T-cell (primary cell): ENCODE measurements around the gene RNFT1. TPM values are rescaled to one million over a fixed set of nuclear protein-coding genes. Genes with fewer than 3 reads are reported as not detected.
"Not testable (repeated sequence)": the region's sequence is repeated elsewhere in the genome, so short reads cannot be mapped to it uniquely, and the experiment has no call there.

ENCODE experiments used
- ATAC-seq, 4 experiments: fragments of 200-7000 bp in 3 of 4; fragments of 150-1000 bp in 1 of 4; cut with Tn5 transposase; replicated peaks in 1 of 4; 1 replicate in 3 of 4; 2 replicates in 1 of 4; pipeline ENCODE4 v1.10.0; 2021; ENCODE audit warnings: moderate library complexity in 3 of 4, mild to moderate bottlenecking in 2 of 4, moderate number of reproducible peaks in 1 of 4
- CTCF ChIA-PET, 2 donors: fragments of 300-600 bp; sonication (Branson Sonifier 250); formaldehyde crosslinking; loops; one replicate each; lab custom pipeline; 2022; ENCODE audit warnings: antibody characterized with exemption in 2 of 2; lab: Charles Lee
- POLR2A ChIA-PET, 2 donors: fragments of 300-600 bp; sonication (Branson Sonifier 250); formaldehyde crosslinking; loops; one replicate each; lab custom pipeline; 2022; ENCODE audit warnings: antibody characterized with exemption in 2 of 2; lab: Charles Lee
- DNase-seq, 35 experiments: peaks; one replicate each; pipeline versions ENCODE4 v3.0.0 to v3.0.0-alpha.2; 2013 to 2023
- H3K27ac ChIP-seq: one replicate; pipeline ENCODE4 v1.5.1; 2013; ENCODE audit warnings: low read length
- H3K27me3 ChIP-seq, 2 experiments: replicated peaks in 1 of 2; 1 replicate in 1 of 2; 2 replicates in 1 of 2; pipeline versions ENCODE4 v1.6.1 to v1.7.0; 2013; ENCODE audit warnings: low read length in 1 of 2, mixed read lengths in 1 of 2; ENCODE audit not compliant: control insufficient read depth in 2 of 2, insufficient read depth in 2 of 2; ENCODE audit errors: extremely low read depth in 1 of 2
- H3K36me3 ChIP-seq, 2 donors: 1 replicate in 1 of 2; 2 replicates in 1 of 2; pipeline versions ENCODE4 v1.6.1 to v1.7.0; 2013; ENCODE audit warnings: low read length in 1 of 2; ENCODE audit not compliant: control insufficient read depth in 2 of 2, insufficient read depth in 1 of 2; ENCODE audit errors: extremely low read depth in 1 of 2
- H3K4me1 ChIP-seq, 2 experiments: 1 replicate in 1 of 2; 2 replicates in 1 of 2; pipeline versions ENCODE4 v1.6.1 to v1.7.0; 2013; ENCODE audit warnings: low read length in 2 of 2, mixed read lengths in 1 of 2; ENCODE audit not compliant: insufficient read depth in 2 of 2, control insufficient read depth in 1 of 2; ENCODE audit errors: extremely low read depth in 1 of 2
- H3K4me3 ChIP-seq, 2 donors: 1 replicate in 1 of 2; 2 replicates in 1 of 2; pipeline versions ENCODE4 v1.5.1 to v1.7.0; 2013; ENCODE audit warnings: mild to moderate bottlenecking in 2 of 2, low read length in 1 of 2, moderate library complexity in 1 of 2; ENCODE audit not compliant: control insufficient read depth in 1 of 2; ENCODE audit errors: extremely low read depth in 1 of 2
- H3K9me3 ChIP-seq: 2 replicates; pipeline ENCODE4 v1.7.0; 2013
- H3K27ac Mint-ChIP-seq, 2 donors: one replicate each; pipeline ENCODE4 v1.8.0; 2020 to 2021; ENCODE audit warnings: mild to moderate bottlenecking in 2 of 2, mixed read lengths in 2 of 2
- H3K27me3 Mint-ChIP-seq, 2 donors: one replicate each; pipeline ENCODE4 v1.8.0; 2021 to 2022; ENCODE audit warnings: mixed read lengths in 2 of 2
- H3K36me3 Mint-ChIP-seq: one replicate; pipeline ENCODE4 v1.8.0; 2021; ENCODE audit warnings: mixed read lengths
- H3K4me1 Mint-ChIP-seq, 3 donors: one replicate each; pipeline ENCODE4 v1.8.0; 2020 to 2022; ENCODE audit warnings: mixed read lengths in 3 of 3, mild to moderate bottlenecking in 1 of 3
- H3K4me3 Mint-ChIP-seq, 3 donors: one replicate each; pipeline ENCODE4 v1.8.0; 2020 to 2022; ENCODE audit warnings: mild to moderate bottlenecking in 3 of 3, mixed read lengths in 3 of 3, moderate library complexity in 3 of 3
- H3K9me3 Mint-ChIP-seq, 3 donors: one replicate each; pipeline ENCODE4 v1.8.0; 2020 to 2022; ENCODE audit warnings: mixed read lengths in 3 of 3
- WGBS: methylation state at CpG from one replicate; pipeline ENCODE4 v1.1.5; 2013; ENCODE audit warnings: missing lambda C conversion rate; ENCODE audit not compliant: insufficient coverage; 5-methylcytosine and 5-hydroxymethylcytosine counted together
- total RNA-seq, 35 experiments: library from RNA in 6 of 35; stranded (reverse) in 6 of 35; fragments of 120-200 nt in 1 of 35; gene quantifications; one replicate each; pipeline versions ENCODE4 v1.2.1 to v1.2.4 and lab custom pipeline; 2013 to 2026

RNFT1 gene
- total RNA-seq, 5 donors from 2014 or later (not counting 1 experiment from before 2014, with no cell fraction given), result 26.2 to 35.8 (median 32.3) TPM

DNA sequence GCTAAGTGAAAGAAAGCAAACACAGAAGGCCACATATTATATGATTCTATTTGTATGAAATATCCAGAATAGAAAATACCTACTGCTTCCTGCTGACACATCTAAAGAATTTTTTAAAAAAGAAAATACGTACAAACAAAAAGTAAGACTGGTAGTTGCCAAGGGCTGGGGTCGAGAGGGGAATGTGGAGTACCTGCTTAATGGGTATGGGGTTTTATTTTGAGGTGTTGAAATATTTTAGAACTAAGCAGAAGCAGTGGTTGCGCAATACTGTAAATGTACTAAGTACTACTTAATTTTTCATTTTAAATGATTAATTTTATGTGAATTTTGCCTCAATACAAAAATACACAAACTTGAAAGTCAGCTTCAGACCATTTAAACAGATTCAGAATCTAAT lies 32.1 kb upstream of the RNFT1 start:
- H3K4me1 ChIP-seq, H3K36me3 ChIP-seq, ATAC-seq, H3K4me3 ChIP-seq, H3K27me3 Mint-ChIP-seq, POLR2A ChIA-PET, CTCF ChIA-PET, H3K4me3 Mint-ChIP-seq, DNase-seq, H3K27ac ChIP-seq, H3K36me3 Mint-ChIP-seq, H3K27ac Mint-ChIP-seq, H3K27me3 ChIP-seq, H3K9me3 ChIP-seq, H3K9me3 Mint-ChIP-seq, H3K4me1 Mint-ChIP-seq: not testable (repeated sequence)
- WGBS, result no CpG with 5 or more reads among the region's 3 CpGs

- H3K4me3 ChIP-seq, ATAC-seq, H3K27ac Mint-ChIP-seq, H3K9me3 ChIP-seq, H3K4me1 ChIP-seq, H3K27me3 ChIP-seq, H3K4me3 Mint-ChIP-seq, H3K36me3 ChIP-seq, H3K27ac ChIP-seq, H3K4me1 Mint-ChIP-seq, H3K9me3 Mint-ChIP-seq, H3K36me3 Mint-ChIP-seq, DNase-seq, CTCF ChIA-PET, H3K27me3 Mint-ChIP-seq, POLR2A ChIA-PET: not testable (repeated sequence)
- WGBS, result 59% methylated on average over 2 of the region's 6 CpGs
Observed at GRCh38 chr17:59975166-59975565, 10.6 kb upstream of the RNFT1 start.

- POLR2A ChIA-PET, H3K36me3 ChIP-seq, ATAC-seq, H3K27me3 Mint-ChIP-seq, H3K4me1 ChIP-seq, H3K4me3 Mint-ChIP-seq, DNase-seq, H3K4me1 Mint-ChIP-seq, H3K9me3 ChIP-seq, H3K27ac ChIP-seq, H3K27ac Mint-ChIP-seq, H3K9me3 Mint-ChIP-seq, H3K4me3 ChIP-seq, CTCF ChIA-PET, H3K36me3 Mint-ChIP-seq, H3K27me3 ChIP-seq: not testable (repeated sequence)
- WGBS, result 87% methylated on average over 6 of the region's 8 CpGs
Observed at GRCh38 chr17:59973483-59973882, 8.9 kb upstream of the RNFT1 start.

- no CpG with 5 or more reads among the region's 1 CpG for WGBS
- H3K4me3 Mint-ChIP-seq, result no peak overlapping the region
- ATAC-seq (no peak), DNase-seq (no peak)
- ChIA-PET CTCF (no interaction called here), POLR2A (no interaction called here)
- H3K4me1 Mint-ChIP-seq, result no peaks in the 10 kb centered on the region
- H3K9me3 ChIP-seq, result no peaks in the 10 kb centered on the region
- H3K4me3 ChIP-seq, result no peak overlapping the region
- no peaks in the 10 kb centered on the region for H3K9me3 Mint-ChIP-seq
- no peak overlapping the region for H3K27ac Mint-ChIP-seq
- no peaks in the 10 kb centered on the region for H3K4me1 ChIP-seq
- no peaks in the 10 kb centered on the region for H3K27me3 ChIP-seq
- no peaks in the 10 kb centered on the region for H3K36me3 Mint-ChIP-seq
- H3K36me3 ChIP-seq, result no peaks in the 10 kb centered on the region
- H3K27ac ChIP-seq, result no peak overlapping the region
- peaks cover 0 to 2% of the 10 kb centered on the region in 2 donors for H3K27me3 Mint-ChIP-seq
Observed at GRCh38 chr17:59972778-59973177, 8.2 kb upstream of the RNFT1 start.

DNA sequence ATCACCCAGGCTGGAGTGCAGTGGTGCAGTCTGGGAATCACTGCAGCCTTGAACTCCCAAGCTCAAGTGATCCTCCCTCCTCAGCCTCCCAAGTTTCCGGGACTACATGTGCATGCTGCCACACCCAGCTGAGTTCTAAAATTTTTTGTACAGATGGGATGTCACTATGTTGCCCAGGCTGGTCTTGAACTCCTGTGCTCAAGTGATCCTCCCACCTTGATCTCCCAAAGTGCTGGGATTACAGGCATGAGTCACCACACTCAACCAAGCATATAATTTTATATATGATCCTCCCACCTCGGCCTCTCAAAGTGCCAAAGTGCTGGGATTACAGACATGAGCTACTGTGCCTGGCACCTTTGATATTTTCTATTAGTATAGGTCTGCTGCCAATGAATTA lies 7.2 kb upstream of the RNFT1 start:
- H3K4me3 Mint-ChIP-seq, H3K4me3 ChIP-seq, POLR2A ChIA-PET, H3K9me3 Mint-ChIP-seq, H3K27ac Mint-ChIP-seq, H3K36me3 ChIP-seq, H3K36me3 Mint-ChIP-seq, H3K27ac ChIP-seq, H3K4me1 ChIP-seq, H3K27me3 Mint-ChIP-seq, DNase-seq, ATAC-seq, H3K9me3 ChIP-seq, H3K4me1 Mint-ChIP-seq, CTCF ChIA-PET, H3K27me3 ChIP-seq: not testable (repeated sequence)
- WGBS, result no CpG with 5 or more reads among the region's 2 CpGs

GRCh38 chr17:59963738-59964481 lies 630 bp downstream of the RNFT1 start:
- ChIA-PET CTCF (interaction anchor here in 1 of 2 donors (0.5 to 1.1 kb wide), 3 partner anchors 13 to 1624 kb away, joined by 3 to 7 read pairs (median 5); no protein-coding TSS in a partner anchor), POLR2A (interaction anchor here in 1 of 2 donors (0.7 to 1.4 kb wide), 3 partner anchors 23 to 344 kb away, joined by 3 to 18 read pairs (median 3); partner anchors contain the start of gene CLTC)
- Mint-ChIP-seq H3K27me3 (no peaks in the 10 kb centered on the region), H3K27ac (peak overlapping the region; percentile 89 to 98), H3K4me3 (peak overlapping the region; percentile 89 to 95 (median 92)), H3K36me3 (peaks cover 4% of the 10 kb centered on the region), H3K4me1 (peaks cover 26 to 32% (median 28%) of the 10 kb centered on the region in 3 donors), H3K9me3 (no peaks in the 10 kb centered on the region)
- DNase-seq (peak in 34 of 35 experiments; percentile 13 to 68 (median 44)), ATAC-seq (peak; percentile 59 to 70 (median 62))
- Histone ChIP-seq H3K9me3 (no peaks in the 10 kb centered on the region), H3K4me1 (peaks cover 9 to 12% of the 10 kb centered on the region in 2 experiments), H3K27ac (peak overlapping the region; percentile 86), H3K4me3 (peak overlapping the region; percentile 97 to 98), H3K27me3 (no peaks in the 10 kb centered on the region), H3K36me3 (peaks cover 0 to 3% of the 10 kb centered on the region in 2 donors)
- 1% methylated on average over 10 of the region's 21 CpGs for WGBS
